ENCODE results near the gene BRSK2. TPM values are rescaled to one million over a fixed set of nuclear protein-coding genes. Genes with fewer than 3 reads are reported as not detected.

The BRSK2 gene
- total RNA-seq, 2 experiments from 2014 or later, result 0.46 to 0.97 TPM

DNA sequence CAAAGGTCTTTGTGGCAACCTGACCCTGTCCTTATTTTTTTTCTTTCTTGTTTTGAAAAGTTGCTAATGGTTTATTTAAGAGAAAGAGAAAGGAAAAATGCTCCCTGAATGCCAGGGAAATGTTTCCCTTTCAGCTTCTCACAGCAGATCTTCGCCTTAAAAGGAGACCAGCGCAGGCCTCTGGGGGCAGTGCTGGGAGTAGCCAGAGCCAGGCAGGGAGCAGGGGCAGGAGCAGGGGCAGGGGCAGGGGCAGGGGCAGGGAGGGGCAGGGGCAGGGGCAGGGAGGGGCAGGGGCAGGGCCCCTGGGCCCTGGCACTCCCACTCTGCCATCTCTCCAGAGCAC lies 91.7 kb downstream of the BRSK2 start:
- no peak overlapping the region for H3K27ac Mint-ChIP-seq
- H3K27me3 Mint-ChIP-seq, result no peaks in the 10 kb centered on the region
- peaks cover 3% of the 10 kb centered on the region for H3K36me3 Mint-ChIP-seq
- no peak overlapping the region for H3K4me3 Mint-ChIP-seq
- no peak for DNase-seq
- no peaks in the 10 kb centered on the region for H3K9me3 Mint-ChIP-seq
- H3K4me1 Mint-ChIP-seq, result peaks cover 5% of the 10 kb centered on the region

DNA sequence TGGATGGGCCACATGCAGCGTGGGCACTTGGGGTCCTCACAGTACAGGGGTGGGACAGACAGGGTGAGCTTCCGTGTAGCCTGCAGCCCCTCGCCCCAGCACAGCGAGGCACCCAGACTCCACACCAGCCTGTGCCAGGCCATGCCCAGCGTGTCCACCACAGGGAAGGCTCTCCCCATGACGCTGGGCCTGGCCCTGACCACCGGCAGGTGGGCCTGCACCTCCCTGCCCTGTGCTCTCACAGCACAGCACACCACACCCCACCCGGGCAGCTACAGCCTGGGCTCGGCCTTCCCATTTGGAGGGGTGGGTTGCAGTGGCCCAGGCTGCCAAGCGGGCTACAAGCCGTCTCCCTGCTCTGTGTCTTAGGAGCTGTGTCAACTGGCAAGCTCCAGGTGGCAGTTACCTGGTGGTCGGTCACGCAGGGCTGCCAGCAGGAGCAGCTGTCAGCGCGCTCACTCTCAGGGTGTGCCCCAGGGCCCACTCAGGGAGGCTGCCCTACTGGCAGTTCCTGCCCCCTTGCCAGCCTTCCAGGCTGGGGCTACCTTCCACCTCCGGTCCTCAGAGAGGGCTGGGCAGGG lies 92.2 kb downstream of the BRSK2 start:
- peaks cover 6% of the 10 kb centered on the region for H3K4me1 Mint-ChIP-seq
- H3K27me3 Mint-ChIP-seq, result no peaks in the 10 kb centered on the region
- no peak overlapping the region for H3K27ac Mint-ChIP-seq
- no peaks in the 10 kb centered on the region for H3K9me3 Mint-ChIP-seq
- no peak for DNase-seq
- no peak overlapping the region for H3K4me3 Mint-ChIP-seq
- peaks cover 3% of the 10 kb centered on the region for H3K36me3 Mint-ChIP-seq

DNA sequence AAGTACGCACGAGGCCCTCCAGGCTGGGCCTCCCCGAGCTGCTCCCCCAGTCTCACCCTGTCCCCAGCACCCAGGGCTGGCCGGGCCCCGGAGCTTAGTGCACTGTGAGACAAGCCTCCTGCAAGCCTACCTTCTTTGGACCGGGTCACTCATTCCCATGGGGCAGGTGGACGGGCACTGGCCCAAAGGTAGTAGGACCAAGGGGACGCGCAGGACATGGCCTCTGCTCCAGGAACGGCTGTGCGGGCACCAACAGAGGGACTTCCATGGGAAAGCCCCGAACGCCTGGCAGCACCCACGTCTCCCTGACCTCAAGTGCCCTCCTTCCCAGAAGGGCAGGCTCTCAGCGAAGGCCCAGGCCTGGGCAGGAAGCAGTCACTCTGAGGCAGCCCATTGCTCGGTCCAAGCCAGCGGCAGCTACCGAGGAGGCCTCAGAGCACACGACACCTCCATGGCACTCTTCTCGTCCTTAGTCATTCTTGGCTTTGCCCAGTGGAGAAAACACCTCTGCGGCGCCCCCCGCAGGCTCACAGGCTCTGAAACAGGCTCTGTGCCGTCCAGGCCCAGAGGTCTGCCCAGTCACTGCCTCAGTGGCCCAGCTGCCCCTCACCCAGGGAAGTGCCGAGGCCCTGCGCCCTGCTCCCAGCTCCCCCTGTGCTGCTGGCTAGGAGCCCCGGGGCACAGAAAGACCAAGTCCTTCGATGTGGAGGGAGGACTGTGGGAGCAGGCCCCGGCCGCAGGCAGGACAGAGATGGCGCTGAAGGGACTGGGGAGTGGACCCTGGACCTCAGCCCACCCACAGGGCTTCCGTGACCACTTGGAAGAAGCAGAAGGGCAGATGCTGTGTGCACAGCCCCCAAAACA lies 93.1 kb downstream of the BRSK2 start:
- no peak overlapping the region for H3K27ac Mint-ChIP-seq
- H3K4me1 Mint-ChIP-seq, result peaks cover 11% of the 10 kb centered on the region
- H3K9me3 Mint-ChIP-seq, result no peaks in the 10 kb centered on the region
- no peak overlapping the region for H3K4me3 Mint-ChIP-seq
- H3K27me3 Mint-ChIP-seq, result no peaks in the 10 kb centered on the region
- no peak for DNase-seq
- H3K36me3 Mint-ChIP-seq, result peaks cover 2% of the 10 kb centered on the region

DNA sequence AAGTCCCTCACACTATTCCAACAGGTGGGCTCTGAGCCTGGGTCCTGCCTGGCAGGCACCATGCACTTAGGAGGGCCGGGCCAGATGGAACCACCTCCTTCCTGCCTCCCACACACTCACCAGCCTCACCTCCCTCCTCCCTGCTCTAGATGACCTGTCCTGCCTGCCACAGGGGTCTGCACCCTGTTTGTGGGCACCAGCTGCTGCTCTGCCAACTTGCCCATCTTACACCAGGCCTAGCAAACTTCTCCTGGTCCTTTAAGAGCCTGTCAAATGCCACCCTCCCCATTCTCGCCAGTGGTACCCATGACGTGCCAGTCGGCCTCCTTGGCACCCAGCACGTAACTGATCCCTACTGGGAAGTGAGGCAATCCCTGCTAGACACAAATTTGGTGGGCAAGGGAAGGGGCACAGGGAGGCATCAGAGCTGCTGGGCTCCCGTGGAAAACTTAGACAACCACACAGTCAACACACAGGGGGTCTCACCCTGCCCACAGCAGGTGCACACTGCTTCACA lies 93.8 kb downstream of the BRSK2 start:
- H3K9me3 Mint-ChIP-seq, result no peaks in the 10 kb centered on the region
- peaks cover 2% of the 10 kb centered on the region for H3K36me3 Mint-ChIP-seq
- no peaks in the 10 kb centered on the region for H3K27me3 Mint-ChIP-seq
- H3K4me1 Mint-ChIP-seq, result peaks cover 12% of the 10 kb centered on the region
- H3K27ac Mint-ChIP-seq, result no peak overlapping the region
- no peak for DNase-seq
- no peak overlapping the region for H3K4me3 Mint-ChIP-seq

DNA sequence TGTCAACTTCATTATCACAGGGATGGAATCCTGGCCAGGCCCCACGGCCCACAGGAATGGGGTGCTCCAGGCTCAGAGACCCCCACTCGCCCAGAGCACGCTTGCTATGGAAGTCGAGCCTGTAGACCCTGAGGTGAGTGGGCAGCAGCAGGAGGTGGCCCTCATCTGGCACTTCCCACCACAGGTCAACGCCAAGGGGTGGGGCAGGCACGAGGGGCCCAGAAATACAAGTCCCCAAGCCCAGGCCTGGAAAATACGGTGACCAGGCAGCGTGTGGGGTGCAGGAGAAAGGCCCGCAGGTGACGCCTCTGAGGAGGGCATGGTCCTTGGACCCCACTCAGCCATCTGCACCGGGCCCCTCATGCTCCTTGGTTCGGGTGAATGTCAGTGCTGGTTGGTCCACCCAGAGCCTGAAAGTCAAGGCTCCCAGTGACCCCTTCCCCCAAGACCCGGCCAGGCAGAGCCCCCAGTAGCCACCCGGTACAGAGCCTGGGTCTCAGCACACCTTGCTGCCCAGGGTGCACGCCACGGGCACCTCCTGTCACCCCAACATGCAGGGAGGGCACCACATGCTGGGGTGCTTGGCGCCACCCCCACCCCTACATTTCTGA lies 94.4 kb downstream of the BRSK2 start:
- Mint-ChIP-seq H3K9me3 (no peaks in the 10 kb centered on the region), H3K27me3 (no peaks in the 10 kb centered on the region), H3K4me1 (peaks cover 15% of the 10 kb centered on the region), H3K27ac (no peak overlapping the region), H3K36me3 (peaks cover 2% of the 10 kb centered on the region), H3K4me3 (no peak overlapping the region)
- DNase-seq, result no peak

DNA sequence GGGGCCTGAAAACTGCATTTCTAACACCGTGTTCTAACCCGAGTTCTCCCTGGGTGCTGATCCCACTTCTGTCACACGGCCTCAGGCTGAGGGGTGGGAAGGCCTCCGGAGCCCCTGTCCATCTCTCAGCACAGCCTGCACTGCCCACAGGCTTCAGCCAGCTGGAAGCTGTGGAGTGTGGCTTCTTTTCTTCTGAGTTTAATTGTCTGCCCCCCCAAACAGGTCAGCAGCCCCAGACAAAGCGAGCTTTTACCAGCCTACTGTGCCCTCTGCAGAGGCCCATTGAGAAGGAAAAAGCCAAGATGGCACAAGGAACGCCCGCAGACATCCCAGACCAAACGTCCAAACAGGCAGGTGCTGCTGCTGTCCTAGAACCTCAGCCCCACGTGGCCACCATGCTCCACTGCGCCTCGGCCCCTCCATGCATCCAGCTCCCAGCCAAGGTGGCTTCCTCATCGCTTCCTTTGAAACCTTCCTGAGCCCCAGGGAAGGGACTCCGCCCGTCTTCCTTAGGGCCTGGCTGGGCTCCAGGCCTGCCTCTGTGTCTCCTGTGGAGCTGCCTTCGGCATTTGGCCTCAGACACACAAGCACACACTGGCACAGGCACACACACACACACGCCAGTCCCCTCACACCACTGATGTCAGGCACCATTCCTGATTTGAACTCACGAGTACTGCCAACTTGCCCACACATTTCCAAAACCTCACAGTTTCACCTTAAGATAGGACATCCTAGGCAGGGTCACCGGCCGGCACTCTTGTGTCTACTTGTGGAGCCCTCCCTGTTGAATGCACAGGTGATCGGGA lies 95.2 kb downstream of the BRSK2 start:
- Mint-ChIP-seq H3K4me3 (no peak overlapping the region), H3K27me3 (no peaks in the 10 kb centered on the region), H3K36me3 (peaks cover 2% of the 10 kb centered on the region), H3K4me1 (peaks cover 17% of the 10 kb centered on the region), H3K27ac (no peak overlapping the region), H3K9me3 (no peaks in the 10 kb centered on the region)
- DNase-seq, result no peak

DNA sequence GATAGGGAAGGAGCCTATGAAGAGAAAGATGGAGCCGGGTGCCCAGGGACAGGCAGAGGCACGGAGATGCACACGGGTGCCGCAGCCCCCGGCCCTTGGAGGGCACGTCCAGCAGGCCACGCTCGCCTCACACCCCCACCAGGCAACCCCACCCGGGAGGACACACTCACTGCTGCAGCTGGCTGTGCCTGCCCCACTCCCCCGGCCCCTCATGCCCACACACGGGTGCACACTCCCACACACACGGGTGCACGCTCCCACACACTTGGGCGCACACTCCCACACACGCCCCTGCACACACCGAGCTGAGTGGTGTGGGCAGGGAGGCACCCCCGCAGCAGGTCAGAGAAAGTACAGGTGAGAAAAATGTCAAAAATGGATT lies 95.8 kb downstream of the BRSK2 start:
- no peak overlapping the region for H3K4me3 Mint-ChIP-seq
- H3K36me3 Mint-ChIP-seq, result peaks cover 2% of the 10 kb centered on the region
- H3K27me3 Mint-ChIP-seq, result no peaks in the 10 kb centered on the region
- H3K4me1 Mint-ChIP-seq, result peaks cover 17% of the 10 kb centered on the region
- H3K9me3 Mint-ChIP-seq, result no peaks in the 10 kb centered on the region
- no peak overlapping the region for H3K27ac Mint-ChIP-seq
- no peak for DNase-seq

DNA sequence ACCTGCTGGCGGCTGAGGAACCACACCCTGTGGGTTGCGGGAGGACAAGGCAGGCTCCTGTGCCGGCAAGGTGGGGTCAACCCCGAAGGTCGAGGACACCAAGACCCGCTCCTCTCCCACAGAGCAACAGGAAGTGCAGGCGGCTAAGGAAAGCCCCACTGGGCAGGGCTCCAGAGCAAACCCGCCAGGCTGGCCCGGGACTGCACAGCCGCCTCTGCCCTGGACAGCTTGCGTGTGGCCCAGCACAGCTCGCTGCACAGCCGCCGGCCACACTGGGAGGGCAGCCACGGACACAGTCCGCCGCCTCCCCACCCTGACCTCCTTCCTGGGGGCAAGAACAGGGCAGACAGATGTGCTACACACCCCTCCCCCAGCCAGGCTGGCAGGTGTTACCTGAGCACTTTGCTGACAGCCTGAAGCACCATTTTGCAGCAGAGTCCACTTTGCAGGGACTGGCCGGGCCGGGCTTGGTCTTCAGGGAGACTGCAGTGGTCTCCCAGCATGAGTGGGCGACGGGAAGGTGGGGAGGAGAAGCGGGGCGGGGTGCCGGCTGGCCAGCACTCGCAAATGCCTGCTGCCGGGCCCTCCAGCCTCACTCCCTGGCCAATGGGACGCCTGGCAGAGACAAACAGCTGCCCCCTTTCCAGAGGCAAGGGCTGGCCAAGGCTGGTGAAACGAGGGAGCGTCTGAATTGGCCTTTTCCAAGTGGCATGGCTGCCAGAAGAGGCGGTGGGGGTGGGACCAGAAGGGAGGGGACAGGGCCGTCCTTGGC lies 96.5 kb downstream of the BRSK2 start, which contains the start of gene MOB2:
TSS of gene MOB2 (minus strand) at position 726 of the 772 bp plus-strand sequence. CDS start at position 503, 223 bp downstream.
- DNase-seq, result no peak

DNA sequence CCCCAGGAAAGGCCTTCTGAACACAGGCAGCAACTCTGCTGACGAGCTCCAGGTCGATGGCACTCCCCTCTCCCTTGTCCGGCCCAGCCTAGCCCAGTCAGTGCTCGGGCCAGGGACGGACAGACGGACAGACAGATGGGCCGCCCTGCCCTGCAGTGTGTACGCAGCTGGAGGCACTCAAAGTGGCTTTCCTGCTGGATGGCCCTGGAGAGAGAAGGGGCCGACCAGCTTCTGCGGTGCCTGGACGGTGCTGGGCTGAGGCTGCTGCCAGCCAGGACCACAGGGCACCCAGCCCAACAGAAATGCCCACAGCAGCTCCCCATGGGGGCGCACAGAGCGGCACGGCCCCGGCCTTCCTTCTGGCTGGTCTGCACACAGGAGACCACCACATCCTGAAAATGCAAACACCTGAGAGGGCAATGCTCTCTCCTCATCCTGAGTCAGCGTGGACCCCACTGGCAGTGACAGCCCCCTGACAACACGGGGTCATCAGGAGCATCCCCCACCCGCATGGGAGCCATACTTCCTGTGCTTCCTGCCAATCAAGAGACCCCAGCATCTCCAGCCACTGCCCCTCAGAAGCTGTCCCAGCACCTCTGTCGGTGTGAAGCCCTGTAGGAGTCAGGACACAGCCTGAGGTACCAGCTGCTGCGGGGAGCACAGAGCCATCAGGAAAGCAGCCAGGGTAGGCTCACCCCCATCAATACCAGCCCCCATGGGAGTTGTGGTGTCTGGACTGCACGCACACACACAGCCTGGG lies 97.5 kb downstream of the BRSK2 start:
- H3K27ac Mint-ChIP-seq, result no peak overlapping the region
- H3K4me1 Mint-ChIP-seq, result peaks cover 17% of the 10 kb centered on the region
- H3K36me3 Mint-ChIP-seq, result peaks cover 2% of the 10 kb centered on the region
- no peaks in the 10 kb centered on the region for H3K27me3 Mint-ChIP-seq
- no peaks in the 10 kb centered on the region for H3K9me3 Mint-ChIP-seq
- H3K4me3 Mint-ChIP-seq, result no peak overlapping the region
- DNase-seq, result no peak

More for the DNA sequence above, 96.5 kb downstream of the BRSK2 start, which contains the start of gene MOB2:
- Mint-ChIP-seq H3K9me3 (no peaks in the 10 kb centered on the region), H3K4me1 (peaks cover 17% of the 10 kb centered on the region), H3K27me3 (no peaks in the 10 kb centered on the region), H3K4me3 (no peak within 1 kb of the TSS), H3K36me3 (peaks cover 2% of the 10 kb centered on the region), H3K27ac (no peak within 1 kb of the TSS)

DNA sequence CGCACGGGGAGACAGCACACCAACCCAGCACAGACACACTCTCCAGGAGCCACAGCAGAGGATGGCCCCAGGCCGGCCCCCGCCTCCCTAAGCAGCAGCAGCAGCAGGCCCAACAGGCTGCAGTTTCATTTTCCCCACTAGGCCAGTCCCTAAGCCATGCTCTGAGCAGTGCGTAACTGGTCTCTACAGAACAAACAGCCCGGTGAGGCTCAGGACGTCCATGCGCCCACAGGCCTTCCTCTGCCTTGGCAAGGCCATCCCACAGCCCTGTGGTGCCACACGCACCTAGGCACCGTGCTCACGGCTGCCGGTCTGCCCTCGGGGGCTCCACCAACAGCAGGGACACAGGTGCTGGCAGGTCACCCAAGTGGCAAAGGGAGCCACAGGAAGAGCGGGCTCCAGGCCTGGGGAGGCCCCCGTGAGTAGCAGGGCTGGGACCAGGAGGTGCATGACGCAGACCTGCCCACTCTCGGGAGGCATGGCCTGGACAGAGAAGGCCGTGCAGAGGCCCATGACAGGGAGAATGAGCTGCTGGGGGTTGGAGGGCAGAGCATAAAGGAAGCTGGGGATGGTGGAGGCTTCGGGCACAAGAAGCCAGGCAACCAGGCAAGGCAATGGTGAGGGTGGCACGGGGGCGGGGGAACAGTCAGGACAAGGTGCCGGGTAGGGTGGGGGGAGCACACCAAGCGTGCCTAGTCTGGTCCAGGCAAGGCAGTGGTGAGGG lies 98.3 kb downstream of the BRSK2 start:
- H3K36me3 Mint-ChIP-seq, result peaks cover 2% of the 10 kb centered on the region

DNA sequence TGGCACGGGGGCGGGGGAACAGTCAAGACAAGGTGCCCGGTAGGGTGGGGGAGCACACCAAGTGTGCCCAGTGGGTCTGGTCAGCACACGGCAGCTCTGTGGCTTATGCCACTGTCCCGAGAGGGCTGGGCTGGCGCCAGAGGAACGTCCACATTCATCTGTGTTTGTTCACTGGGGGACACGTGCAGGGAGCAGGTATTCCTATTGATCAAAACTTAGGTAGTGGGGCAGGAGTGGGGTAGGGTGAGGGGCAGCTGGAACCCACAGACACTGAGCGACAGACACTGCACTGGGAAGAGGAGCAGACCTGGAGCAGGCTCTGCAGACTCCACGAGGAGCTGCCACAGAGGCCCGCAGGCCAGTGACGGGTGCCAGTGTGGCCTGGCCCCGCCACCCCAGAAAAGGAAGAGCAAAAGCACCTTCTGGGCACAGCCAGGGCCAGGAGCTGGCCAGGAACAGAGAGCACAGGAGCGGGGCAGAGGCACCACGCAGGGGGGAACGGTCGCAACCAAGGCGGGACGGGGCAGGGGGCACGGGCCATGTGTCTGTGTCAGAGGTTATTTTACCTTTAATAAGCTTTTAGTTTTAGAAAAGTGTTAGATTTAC lies 98.9 kb downstream of the BRSK2 start:
- no peak for DNase-seq
- no peaks in the 10 kb centered on the region for H3K9me3 Mint-ChIP-seq
- peaks cover 2% of the 10 kb centered on the region for H3K36me3 Mint-ChIP-seq
- H3K4me3 Mint-ChIP-seq, result no peak overlapping the region
- H3K27ac Mint-ChIP-seq, result no peak overlapping the region
- H3K27me3 Mint-ChIP-seq, result no peaks in the 10 kb centered on the region
- H3K4me1 Mint-ChIP-seq, result peaks cover 23% of the 10 kb centered on the region

More for the DNA sequence above, 98.3 kb downstream of the BRSK2 start:
- Mint-ChIP-seq H3K27ac (no peak overlapping the region), H3K4me3 (no peak overlapping the region), H3K27me3 (no peaks in the 10 kb centered on the region), H3K4me1 (peaks cover 19% of the 10 kb centered on the region), H3K9me3 (no peaks in the 10 kb centered on the region)
- DNase-seq, result no peak

DNA sequence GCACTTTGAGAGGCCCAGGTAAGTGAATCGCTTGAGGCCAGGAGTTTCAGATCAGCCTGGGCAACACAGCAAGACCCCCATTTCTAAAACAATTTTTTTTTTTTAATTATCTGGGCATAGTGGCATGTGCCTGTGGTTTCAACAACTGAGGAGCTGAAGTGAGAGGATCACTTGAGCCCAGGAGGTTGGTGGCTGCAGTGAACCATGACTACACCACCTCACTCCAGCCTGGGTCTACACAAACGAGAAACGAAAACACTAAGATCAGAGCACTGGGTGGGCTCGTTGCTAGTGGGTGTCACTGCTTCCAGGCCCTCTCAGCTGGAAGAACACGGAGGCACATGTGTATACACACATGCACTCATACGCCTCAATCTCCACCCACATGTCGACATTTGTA lies 100.9 kb downstream of the BRSK2 start:
- H3K4me3 Mint-ChIP-seq, result no peak overlapping the region
- peaks cover 23% of the 10 kb centered on the region for H3K4me1 Mint-ChIP-seq
- H3K9me3 Mint-ChIP-seq, result peaks cover 1% of the 10 kb centered on the region
- H3K36me3 Mint-ChIP-seq, result peaks cover 1% of the 10 kb centered on the region
- no peaks in the 10 kb centered on the region for H3K27me3 Mint-ChIP-seq
- no peak overlapping the region for H3K27ac Mint-ChIP-seq
- DNase-seq, result no peak

DNA sequence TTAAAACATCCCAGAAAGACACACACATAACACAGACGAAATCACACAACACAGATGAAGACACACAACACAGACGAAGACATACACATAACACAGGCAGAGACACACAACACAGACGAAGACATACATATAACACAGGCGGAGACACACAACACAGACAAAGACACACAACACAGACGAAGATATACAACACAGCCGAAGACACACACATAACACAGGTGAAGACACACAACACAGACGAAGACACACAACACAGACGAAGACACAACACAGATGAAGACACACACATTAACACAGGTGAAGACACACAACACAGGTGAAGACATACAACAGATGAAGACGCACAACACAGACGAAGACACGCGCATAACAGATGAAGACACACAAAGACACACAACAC lies 101.6 kb downstream of the BRSK2 start:
- Mint-ChIP-seq H3K9me3 (peaks cover 6% of the 10 kb centered on the region), H3K36me3 (peaks cover 3% of the 10 kb centered on the region), H3K27ac (no peak overlapping the region), H3K4me1 (peaks cover 26% of the 10 kb centered on the region), H3K27me3 (no peaks in the 10 kb centered on the region), H3K4me3 (no peak overlapping the region)
- no peak for DNase-seq

All from activated naive CD8-positive, alpha-beta T cell treated with anti-CD3 and anti-CD28 coated beads for 36 hours (primary cell).